IPS DF 19.7 (cell line): ENCODE data around the gene RIT2.

Experiments used
- DNase-seq: peaks from one replicate; pipeline ENCODE4 v3.0.0-alpha.2; 2013; ENCODE audit warnings: low read depth, low spot score

RIT2 gene

DNA sequence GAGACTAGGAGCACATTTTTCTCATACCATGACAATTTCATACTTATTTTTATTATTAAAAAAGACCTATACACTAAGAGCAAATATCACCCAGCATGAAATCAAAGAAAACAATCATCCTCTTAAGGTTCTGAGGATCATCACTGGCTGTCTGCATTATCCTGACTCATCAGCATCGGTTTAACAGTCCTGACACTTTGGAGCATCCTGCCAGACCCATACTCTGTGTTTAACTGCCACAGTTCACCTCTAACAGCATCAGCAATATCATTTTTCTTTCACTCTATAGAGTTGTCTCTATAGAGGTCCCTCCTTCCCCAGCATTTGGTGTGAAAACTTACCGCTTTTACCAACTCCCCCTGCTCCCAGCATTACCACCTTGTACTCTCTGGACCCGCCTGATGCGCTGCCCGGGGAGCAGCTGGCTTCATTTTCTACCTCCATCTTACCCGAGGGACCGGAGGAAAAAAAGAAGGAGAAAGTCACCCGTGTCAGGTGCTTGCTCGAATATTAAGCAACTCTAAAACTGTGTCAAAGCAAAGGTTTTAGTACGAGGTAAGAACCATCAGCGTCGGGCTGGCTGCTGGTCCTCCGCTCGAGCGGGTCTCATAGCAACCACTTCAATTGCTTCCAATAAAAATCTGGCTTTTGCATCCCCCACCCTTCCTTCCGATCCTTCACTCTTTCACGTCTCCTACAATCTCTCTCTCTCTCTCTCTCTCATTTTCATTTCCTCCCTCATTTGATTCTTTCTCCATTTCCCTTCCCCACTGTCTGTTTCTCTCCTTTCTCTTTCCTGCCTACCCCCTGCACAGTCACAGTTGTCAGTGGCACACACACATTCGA lies at the start of gene RIT2:
Gene RIT2 (minus strand): TSS at position 610 of the 846 bp plus-strand sequence.
- no peak for DNase-seq

DNA sequence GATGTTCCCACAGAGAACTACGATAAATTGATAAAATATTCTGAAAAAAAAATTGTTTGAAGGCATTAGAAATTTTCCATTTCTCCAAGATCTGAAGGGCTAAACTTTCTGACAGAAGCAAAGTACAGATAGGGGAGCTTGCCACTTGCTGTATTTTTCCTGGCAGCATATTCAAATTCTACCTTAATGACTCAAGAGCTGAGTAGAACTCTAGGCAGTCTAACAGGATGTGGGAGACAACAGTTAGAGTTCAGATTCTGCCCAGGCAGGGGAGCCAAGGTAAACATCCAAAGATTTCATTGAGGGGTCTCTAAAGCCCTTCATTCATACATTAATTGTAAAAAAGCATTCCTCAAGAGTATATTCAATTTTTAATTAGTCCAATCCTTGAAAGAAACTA lies 46.0 kb upstream of the RIT2 start:
- no peak for DNase-seq

DNA sequence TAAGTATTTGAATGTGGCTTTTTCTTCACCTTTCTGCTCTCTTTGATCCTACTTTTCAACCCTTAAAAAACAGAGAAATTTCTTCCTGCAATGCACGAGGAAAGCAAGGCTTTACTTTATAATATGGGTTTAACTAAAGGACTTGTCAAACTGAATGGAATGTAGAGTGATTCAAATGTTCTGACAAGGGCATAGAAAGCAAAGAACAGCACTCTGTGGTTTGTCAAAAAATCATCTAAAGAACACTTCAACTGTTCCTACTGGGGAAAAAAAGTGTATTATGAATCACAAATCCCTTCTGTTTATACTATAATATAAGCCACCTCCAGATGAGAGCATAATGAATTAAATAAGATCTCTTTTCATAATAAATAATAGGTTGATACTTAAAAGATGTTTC lies 45.0 kb upstream of the RIT2 start:
- no peak for DNase-seq

DNA sequence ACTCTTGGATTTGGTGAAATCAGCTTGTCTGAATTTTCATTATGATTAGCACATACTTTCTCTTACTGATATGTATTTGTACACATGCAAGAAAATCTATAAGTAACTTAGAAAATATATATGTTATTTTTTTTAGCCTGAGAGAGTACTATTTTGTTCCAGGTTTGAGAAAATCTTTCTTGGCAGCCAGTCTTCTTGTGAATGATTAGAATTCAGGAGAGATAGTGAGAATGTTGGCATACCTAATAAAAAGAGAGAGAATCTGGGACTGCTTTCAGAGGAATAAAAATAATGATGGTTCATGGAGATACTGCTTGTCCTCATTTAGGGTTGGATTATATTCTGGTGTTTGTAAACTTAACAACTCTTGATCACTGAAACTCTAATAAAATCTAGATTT lies 44.4 kb upstream of the RIT2 start:
- no peak for DNase-seq

DNA sequence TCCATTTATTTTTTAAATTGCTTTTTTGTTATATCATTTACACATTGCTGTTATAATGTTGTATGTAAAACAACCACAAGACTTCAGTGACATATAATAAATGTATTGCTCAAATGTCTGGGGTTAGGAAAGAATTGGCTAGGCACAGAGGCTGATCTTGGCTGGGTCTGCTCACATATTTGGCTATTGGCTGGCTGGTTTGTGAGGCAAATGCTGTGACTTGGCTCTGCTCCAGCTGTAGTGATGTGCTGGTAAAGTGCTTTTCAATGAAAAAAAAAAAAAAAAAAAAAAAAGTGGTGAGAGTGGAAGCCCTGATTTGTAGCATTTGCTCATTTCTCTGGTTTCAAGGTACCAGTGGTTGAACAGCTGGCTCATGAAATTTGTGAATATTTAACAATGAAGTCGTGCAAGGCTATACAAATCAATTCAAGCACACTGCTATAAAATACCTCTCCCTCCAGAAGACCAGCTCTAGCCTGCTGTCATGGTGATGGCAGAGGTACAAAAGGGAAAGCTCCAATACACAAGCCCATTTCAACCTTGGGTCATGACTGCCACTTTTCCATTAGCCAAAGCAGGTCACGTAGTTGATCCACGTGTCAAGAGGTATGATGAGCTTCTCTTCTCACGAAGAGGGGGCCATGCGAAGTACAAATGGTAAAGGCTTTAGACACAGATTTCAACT lies 43.7 kb upstream of the RIT2 start:
- DNase-seq: no peak

DNA sequence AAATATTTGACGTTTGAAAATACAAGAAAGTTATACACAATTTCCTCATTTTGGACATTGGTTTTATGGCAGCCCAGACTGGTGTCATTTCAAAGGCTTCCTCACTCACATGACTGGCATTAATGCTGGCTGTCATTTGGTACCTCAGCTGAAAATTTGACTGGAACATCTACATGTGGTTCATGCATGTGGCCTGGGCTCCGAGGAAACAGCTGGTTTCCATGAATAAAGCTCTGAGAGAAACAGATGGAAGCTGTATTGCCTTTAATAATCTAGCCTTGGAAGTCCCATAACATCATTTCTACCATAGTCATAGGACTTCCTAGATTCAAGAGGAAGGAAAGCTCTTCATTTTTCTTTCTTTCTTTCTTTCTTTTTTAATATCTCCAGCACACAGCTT lies 42.9 kb upstream of the RIT2 start:
- DNase-seq: no peak

DNA sequence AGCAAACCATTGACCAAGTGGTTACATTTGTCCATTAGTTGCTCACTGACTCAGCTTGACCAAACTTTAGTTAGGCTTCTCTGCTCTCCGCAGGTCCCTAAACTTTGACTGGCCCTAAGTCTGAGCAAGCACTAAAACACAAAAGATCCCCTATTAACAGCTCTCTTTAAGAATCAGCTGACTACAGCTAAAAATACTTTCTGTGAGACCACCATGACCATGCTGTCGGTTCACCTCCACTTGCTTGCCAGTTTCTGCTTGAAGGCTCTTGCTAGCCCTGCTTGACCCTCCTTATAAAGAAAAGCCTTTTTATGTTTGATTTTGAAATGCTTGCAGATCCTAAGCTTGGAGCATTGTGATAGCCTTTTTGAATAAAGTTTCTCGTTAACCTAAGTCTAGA lies 40.4 kb upstream of the RIT2 start:
- DNase-seq: no peak

DNA sequence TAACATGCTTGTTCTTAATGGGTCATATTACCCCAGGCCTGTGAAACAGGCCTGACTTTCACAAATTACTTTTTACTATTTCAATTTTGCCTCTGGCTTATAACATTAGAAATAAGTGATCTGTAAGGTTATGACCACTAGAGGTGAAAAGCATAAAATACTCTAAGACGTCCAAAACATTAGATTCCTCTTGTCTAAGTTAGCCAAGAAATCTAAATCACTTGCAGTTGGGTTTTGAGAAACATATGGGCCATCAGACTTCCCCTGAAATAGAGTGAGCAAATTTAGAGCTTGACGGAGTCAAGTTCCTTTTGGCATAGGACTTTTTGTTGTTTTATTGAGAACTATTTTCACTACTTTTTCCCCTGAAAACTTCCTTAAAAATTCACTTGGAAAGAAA lies 32.7 kb upstream of the RIT2 start:
- no peak for DNase-seq

DNA sequence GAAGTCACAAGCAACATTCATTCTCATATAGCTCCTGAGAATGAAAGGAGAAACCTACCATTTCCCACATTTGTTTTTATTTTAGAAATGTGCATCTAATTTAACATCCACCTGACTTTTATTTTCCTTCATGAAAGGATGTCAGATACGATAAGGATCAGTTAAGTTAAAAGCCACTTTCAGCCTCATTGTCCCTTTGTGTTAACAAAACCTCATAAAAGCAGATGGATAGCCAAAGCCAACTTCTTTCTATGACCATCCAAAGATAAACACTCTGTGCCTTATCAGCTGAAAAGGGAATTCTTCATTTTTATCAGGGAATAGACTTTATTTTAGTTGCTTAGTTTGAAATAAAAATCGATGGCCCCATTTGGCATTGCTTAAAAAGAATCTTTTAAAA lies 25.7 kb upstream of the RIT2 start:
- DNase-seq: no peak

DNA sequence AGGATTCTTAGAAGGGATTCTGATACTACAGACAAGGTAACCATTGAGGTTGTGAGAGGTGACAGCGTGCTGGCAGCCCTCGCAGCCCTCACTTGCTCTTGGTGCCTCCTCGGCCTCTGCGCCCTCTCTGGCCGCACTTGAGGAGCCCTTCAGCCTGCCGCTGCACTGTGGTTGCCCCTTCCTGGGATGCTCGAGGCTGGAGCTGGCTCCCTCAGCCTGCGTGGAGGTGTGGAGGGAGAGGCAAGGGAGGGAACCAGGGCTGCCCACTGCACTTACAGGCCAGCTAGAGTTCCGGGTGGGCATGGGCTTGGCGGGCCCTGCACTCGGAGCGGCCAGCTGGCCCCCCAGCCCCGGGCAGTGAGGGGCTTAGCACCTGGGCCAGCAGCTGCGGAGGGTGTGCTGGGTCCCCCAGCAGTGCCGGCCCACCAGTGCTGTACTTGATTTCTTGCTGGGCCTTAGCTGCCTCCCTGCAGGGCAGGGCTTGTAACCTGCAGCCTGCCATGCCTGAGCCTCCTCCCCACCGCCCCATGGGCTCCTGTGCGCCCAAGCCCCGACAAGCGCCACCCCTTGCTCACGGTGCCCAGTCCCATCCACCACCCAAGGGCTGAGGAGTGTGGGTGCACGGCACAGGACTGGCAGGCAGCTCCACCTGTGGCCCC lies 23.9 kb upstream of the RIT2 start:
- DNase-seq: no peak

DNA sequence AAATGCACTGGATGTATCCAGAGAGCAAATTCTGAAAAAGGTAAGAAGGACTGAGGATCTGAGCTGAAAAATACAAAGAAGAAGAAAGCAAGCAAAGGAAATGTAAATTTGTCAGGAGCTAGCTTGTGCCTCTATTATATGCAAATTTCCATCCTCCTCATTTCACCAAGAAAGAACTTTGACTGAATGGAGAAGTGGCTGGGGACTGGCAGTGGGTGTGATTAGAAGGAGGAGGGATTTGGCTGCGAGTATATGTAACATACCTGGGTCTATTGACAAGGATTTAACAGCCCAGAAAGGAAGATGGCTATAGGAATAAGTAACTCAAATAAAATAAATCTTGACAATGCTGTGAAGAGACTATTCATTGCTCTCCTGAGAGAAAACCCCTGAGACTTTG lies 19.4 kb upstream of the RIT2 start:
- no peak for DNase-seq

DNA sequence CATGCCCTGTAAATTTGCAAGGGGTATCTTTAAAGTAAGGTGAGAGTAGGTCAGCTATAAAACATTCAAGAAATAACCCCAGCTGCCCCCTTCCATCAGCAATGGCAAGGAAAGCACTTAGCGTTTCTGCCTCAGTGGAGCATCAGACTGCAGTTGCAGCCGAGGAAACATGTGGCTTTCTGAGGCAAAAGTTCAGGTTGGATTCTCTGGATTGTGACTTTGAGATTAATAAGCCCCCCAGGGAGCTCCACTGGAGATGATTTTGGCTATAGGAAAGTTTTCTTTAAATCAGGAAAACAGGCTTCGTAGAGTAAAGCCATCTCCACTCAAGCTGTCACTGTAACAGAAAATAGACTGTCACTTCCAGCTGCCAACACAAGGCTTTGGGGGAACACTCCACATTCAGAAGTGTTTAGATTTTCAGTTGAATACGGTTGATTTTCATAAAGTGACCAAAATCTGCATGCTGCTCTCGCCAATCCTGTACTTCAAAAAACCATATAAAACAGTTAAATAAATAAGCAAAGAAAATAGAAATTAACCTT lies 15.3 kb upstream of the RIT2 start:
- no peak for DNase-seq

DNA sequence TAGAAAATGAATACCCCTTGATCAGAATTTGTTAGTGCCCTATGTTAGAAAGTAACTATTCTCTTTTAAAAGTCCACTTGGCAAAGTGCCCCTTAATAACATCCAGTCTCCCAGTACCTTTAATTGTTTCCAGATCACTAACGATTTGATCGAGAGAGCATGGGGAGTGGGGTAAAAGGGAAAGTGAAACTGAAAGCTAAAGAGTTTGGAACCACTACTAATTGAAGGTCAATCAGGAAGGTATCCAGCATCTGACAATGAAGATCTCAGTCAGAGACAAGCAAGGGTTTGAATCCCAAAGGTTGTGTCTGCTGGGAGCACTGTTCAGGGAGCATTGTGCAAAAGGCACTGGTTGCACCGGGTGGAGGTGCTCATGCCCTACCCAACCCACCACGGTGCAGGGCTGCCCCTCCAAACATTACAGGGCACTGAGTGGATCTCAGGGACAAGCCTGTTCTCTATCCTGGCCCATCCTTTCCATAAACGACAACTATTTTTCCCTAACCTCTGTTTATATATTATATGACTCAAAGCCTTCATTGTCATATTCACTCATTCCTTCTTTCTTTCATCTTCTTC lies 14.6 kb upstream of the RIT2 start:
- no peak for DNase-seq

DNA sequence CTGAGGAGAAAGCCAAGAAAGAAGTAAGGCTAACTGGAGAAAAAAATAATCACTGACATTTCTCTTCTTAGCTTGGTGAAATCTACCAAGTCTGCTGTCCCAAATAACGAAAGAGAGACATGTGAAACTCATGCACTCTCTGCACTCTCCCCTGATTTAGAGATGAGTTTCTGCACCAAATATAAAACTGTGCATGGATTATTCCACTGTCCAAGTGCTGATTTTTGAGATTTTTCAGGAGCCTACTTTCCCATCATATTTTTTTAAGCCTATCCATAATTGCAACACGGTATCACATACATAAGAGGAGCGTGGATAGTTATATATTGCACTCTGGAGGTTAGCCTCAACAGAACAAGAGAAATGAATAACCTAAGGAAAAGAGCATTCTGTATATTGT lies 10.0 kb upstream of the RIT2 start:
- DNase-seq: no peak

DNA sequence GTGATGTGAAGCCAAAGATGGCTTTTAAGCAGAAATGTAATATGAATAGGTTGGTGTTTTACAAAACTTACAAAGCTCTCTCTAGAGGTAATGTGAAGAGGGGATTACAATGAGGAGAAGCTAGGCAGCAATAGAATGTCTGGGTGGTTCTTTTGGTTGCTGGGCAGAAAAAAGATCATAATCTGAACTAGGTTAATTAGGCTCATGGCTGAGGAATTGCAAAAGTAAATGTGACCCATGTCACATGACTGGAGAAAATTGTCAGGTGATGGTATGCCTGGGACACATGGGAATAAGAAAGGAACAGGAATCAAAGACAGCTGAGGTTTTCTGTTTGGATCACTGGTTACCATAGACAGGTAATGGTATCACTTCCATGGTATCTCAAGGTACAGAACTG lies 7.5 kb upstream of the RIT2 start:
- DNase-seq: no peak

DNA sequence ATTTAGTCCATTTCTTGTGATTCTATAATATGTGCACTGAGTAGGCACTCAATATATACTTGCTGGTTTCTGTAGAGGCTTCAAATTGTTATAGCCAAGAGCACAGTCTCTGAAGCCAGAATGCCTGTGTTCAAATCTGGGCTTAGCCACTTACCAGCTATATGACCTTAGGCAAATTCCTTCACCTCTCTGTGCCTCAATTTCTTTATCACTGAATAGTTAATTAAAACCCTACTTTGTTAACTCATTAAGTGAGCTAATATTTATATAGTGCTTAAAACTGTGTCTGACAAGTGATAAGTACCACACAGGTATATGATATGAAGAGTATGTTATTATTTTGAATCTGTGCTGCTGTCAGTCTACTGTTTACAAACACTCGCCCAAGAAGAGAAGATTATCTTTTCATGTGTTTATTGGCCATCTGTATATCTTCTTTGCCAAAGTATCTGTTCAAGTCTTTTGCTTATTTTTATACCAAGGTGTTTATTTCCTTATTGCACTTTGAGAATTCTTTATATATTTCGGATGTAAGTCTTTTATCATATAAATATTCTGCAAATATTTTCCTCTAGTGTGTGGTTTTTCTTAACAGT lies 1.3 kb upstream of the RIT2 start:
- DNase-seq: no peak

DNA sequence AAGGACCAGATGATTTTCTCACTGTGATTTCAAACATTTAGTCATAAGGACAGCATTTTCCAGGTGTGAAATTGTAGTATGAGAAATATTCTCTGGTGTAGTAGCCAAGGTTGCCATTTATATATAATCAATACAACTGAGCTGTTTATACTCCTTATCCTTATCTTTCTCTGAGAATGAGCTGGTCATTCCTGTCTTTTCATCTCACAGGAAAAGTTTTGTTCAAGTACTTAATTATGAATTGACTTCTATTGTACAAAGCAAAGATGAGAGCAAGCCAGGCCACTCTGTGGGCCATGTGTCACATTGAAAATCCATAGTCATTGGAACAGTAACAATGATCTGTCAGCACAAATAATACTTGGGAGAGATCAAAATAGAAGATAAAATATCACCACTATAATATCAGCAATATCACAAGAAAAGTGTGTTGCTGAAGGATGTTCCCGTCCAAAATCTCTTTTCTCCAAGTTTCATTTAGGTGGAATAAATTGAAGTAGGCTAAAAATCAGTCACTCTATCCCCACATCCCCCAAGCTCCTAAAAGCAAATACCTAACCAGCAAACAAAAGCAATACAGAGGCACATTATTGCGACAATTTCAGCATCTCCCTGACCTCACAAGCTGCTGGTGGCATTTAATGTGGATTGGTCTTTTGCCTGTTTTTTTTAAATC lies 2.1 kb downstream of the RIT2 start:
- no peak for DNase-seq

DNA sequence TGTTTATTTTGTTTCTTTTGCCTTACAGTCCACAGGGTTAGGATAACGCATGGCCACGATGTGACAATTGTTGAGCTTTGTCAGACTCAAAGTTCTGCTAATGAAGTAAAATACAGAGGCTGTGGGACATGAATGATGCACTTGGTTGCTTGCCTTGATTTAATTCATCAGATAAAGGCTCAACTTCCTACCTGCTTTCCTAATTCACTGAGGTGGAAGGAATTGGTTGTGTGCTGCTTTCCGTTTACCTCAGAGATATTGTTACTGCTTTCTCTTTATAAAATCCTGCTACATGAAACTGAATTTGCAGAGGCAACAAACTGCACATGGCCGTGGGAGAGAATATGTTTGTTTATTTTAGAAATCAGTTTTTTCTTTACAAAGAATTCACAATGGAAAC lies 6.6 kb downstream of the RIT2 start:
- no peak for DNase-seq

DNA sequence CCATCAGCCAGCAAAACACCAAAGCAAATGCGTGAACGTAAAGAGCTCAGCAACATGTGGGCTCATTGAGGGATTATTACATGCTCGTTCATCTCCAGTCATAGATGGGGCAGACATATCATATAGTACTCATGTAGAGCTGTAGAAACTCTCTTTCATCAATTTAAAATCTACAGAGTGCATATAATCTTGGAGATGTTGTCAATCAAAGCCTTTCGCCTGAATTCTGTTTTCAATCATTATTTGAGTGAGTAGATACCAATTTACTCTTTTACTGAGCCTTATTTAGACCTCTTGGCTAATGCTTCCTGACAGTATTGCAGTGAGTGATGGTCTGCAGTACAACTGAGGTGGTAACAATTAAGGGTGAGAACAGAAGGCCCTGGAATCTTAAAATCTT lies 7.0 kb downstream of the RIT2 start:
- DNase-seq: no peak

DNA sequence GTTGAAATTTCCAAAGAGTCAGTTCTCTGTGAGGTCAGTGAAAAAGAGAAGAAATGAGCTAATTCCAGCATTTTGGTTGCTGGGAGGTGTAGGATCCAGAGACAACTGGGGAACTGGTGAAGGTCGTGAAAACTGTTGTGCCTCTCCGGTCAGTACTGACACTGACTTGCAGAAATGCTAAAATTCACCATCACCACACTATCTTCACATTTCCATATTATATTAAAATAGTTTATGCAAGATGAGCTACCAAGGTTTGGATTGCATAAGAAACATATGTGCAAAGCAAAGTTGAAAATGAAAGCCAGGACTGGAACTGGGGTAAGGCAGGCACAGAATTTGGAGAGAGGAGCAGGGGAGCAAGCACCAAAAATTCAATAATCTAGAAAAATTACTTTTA lies 21.8 kb downstream of the RIT2 start:
- DNase-seq: no peak

DNA sequence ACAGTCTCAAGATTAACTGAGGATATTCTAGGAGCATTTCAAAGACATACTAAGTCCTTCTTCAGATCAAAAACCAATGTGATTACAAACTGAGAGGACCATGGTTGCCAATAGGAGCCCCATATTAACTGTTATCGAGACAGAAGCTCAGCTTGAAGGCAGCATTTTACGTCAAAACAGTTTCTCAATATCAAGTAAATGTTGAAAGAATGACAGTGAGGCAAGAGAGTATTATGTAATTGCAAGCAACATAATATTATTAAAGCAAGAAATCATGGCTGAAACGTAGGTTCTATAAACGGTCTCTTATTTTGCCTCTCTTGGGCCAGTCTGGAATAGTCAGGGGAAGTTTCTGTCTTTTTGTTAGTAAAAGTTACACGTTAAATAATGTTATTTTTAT lies 22.9 kb downstream of the RIT2 start:
- no peak for DNase-seq
